Endodermal cell (in vitro differentiated cells): Measurements from ENCODE around the gene SOCS6. TPM values are rescaled to one million over a fixed set of nuclear protein-coding genes. Genes with fewer than 3 reads are reported as not detected.

Source experiments
- DNase-seq: peaks from one replicate; pipeline ENCODE4 v3.0.0-alpha.2; 2017
- H3K27ac ChIP-seq: 2 replicates; pipeline ENCODE4 v1.5.1; 2013; ENCODE audit warnings: mild to moderate bottlenecking, low read depth, low read length, moderate library complexity
- H3K27me3 ChIP-seq: 2 replicates; pipeline ENCODE4 v1.6.1; 2013; ENCODE audit warnings: mild to moderate bottlenecking, low read length, moderate library complexity; ENCODE audit not compliant: insufficient read depth, control insufficient read depth, poor library complexity, severe bottlenecking
- H3K36me3 ChIP-seq: 2 replicates; pipeline ENCODE4 v1.7.0; 2013; ENCODE audit warnings: mild to moderate bottlenecking, low read length, moderate library complexity; ENCODE audit not compliant: control insufficient read depth, insufficient read depth
- H3K4me1 ChIP-seq: one replicate; pipeline ENCODE4 v1.7.0; 2013; ENCODE audit warnings: low read length; ENCODE audit not compliant: control insufficient read depth, insufficient read depth
- H3K4me3 ChIP-seq: 2 replicates; pipeline ENCODE4 v1.5.1; 2013; ENCODE audit warnings: mild to moderate bottlenecking, low read length, moderate library complexity
- H3K9ac ChIP-seq: 2 replicates; pipeline ENCODE4 v1.6.1; 2013; ENCODE audit warnings: mild to moderate bottlenecking, low read length, moderate library complexity; ENCODE audit not compliant: poor library complexity, severe bottlenecking; ENCODE audit errors: extremely low read depth
- H3K9me3 ChIP-seq: 2 replicates; pipeline ENCODE4 v1.6.1; 2013; ENCODE audit warnings: mild to moderate bottlenecking, low read length, moderate library complexity; ENCODE audit not compliant: control insufficient read depth
- H3K27ac Mint-ChIP-seq: 2 replicates; pipeline ENCODE4 v1.8.0; 2020; ENCODE audit warnings: mixed read lengths
- H3K27me3 Mint-ChIP-seq: 2 replicates; pipeline ENCODE4 v1.8.0; 2021; ENCODE audit warnings: mild to moderate bottlenecking, mixed read lengths; ENCODE audit not compliant: insufficient read depth
- H3K36me3 Mint-ChIP-seq: 2 replicates; pipeline ENCODE4 v1.8.0; 2020; ENCODE audit warnings: low read depth, mixed read lengths
- H3K4me1 Mint-ChIP-seq: 2 replicates; pipeline ENCODE4 v1.8.0; 2020; ENCODE audit warnings: mixed read lengths
- H3K4me3 Mint-ChIP-seq: 2 replicates; pipeline ENCODE4 v1.8.0; 2020; ENCODE audit warnings: mild to moderate bottlenecking, moderate library complexity, mixed read lengths
- H3K9me3 Mint-ChIP-seq: 2 replicates; pipeline ENCODE4 v1.8.0; 2020; ENCODE audit warnings: mild to moderate bottlenecking, mixed read lengths
- CTCF ChIP-seq: fragments of 200-600 bp; sonication (generic); conservative IDR thresholded peaks from 2 replicates; pipeline ENCODE4 v1.5.0; 2021; ENCODE audit warnings: antibody characterized with exemption, mild to moderate bottlenecking
- WGBS, 2 experiments: methylation state at CpG; one replicate each; pipeline versions ENCODE4 v1.1.5 to v1.1.7; 2013; ENCODE audit warnings: missing lambda C conversion rate in 2 of 2, mixed read lengths in 1 of 2; ENCODE audit not compliant: insufficient coverage in 1 of 2, insufficient read length in 1 of 2; 5-methylcytosine and 5-hydroxymethylcytosine counted together
- total RNA-seq, 2 donors: library from RNA; stranded (reverse); fragmentation: NEBNext Ultra II Directional in 1 of 2; extraction: Animal tissue kit (Norgen Biotek cat#: 25700) in 1 of 2; gene quantifications; 2 replicates in 1 of 2; 3 replicates in 1 of 2; pipeline ENCODE4 v1.2.1, GENCODE V29; 2021

Gene SOCS6
- total RNA-seq, 2 donors from 2014 or later = 28.2 to 30.0 TPM

DNA sequence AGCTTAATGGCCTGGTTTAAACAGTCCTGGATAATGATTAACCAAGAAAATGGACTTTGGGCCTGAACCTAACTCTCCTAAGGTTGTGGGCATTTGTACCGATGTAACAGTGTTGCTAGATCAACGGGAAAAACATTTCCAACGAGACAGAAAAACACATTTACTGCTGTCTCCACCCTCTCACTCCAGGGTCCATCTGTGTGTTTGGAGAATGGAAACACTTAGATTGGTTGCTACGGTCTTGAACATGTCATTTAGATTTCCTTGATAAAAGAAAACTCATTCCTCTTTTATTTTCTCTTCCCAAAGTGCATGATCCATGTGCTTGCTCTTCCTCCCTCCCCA is 88.0 kb downstream of the SOCS6 start:
- Histone ChIP-seq H3K27me3 (no peaks in the 10 kb centered on the region), H3K27ac (no peak overlapping the region), H3K9ac (no peak overlapping the region), H3K4me1 (peaks cover 16% of the 10 kb centered on the region), H3K4me3 (no peak overlapping the region), H3K9me3 (no peaks in the 10 kb centered on the region), H3K36me3 (no peaks in the 10 kb centered on the region)
- Mint-ChIP-seq H3K36me3 (no peaks in the 10 kb centered on the region), H3K27ac (no peak overlapping the region), H3K27me3 (no peaks in the 10 kb centered on the region), H3K9me3 (peaks cover 3% of the 10 kb centered on the region), H3K4me3 (no peak overlapping the region), H3K4me1 (peaks cover 44% of the 10 kb centered on the region)
- no peak for TF ChIP-seq CTCF
- DNase-seq = no peak
- 91% methylated on average over 4 of the region's 4 CpGs; no CpG with 5 or more reads in 1 of the 2 experiments for WGBS, 2 experiments

DNA sequence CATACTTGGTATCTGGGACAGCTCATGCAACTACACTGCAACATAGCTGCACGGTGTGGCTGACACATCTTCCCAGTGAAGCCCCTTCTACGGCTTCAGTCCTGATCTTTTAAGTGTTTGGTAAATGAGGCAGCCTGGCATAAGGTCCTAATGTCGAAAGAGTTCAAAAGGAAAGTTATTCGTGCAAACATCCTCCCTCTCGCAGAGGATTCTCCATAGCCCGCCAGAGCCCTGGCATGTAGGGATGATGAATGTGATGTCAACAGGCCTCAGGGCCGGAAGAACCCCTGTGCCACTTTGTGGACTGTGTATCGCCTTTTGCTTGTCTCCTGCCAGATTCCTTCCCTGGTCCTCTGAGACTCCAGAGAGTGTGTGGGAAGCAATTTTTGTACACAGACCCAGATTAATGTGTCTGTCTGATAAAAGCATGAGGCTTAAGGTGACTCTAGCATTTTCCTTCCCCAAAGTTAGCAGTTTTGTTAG is 88.5 kb downstream of the SOCS6 start:
- DNase-seq = no peak
- H3K9me3 ChIP-seq = no peaks in the 10 kb centered on the region
- H3K27ac ChIP-seq = no peak overlapping the region
- H3K9me3 Mint-ChIP-seq = peaks cover 3% of the 10 kb centered on the region
- no peaks in the 10 kb centered on the region for H3K27me3 Mint-ChIP-seq
- no peaks in the 10 kb centered on the region for H3K36me3 ChIP-seq
- no peak overlapping the region for H3K9ac ChIP-seq
- H3K4me1 Mint-ChIP-seq = peaks cover 47% of the 10 kb centered on the region
- H3K4me3 Mint-ChIP-seq = no peak overlapping the region
- H3K27me3 ChIP-seq = no peaks in the 10 kb centered on the region
- H3K4me3 ChIP-seq = no peak overlapping the region
- TF ChIP-seq CTCF = no peak
- WGBS, 2 experiments = 90 to 96% methylated on average over 6 to 8 of the region's 8 CpGs
- H3K36me3 Mint-ChIP-seq = no peaks in the 10 kb centered on the region
- peak overlapping the region; percentile 15 for H3K27ac Mint-ChIP-seq
- H3K4me1 ChIP-seq = peaks cover 16% of the 10 kb centered on the region

DNA sequence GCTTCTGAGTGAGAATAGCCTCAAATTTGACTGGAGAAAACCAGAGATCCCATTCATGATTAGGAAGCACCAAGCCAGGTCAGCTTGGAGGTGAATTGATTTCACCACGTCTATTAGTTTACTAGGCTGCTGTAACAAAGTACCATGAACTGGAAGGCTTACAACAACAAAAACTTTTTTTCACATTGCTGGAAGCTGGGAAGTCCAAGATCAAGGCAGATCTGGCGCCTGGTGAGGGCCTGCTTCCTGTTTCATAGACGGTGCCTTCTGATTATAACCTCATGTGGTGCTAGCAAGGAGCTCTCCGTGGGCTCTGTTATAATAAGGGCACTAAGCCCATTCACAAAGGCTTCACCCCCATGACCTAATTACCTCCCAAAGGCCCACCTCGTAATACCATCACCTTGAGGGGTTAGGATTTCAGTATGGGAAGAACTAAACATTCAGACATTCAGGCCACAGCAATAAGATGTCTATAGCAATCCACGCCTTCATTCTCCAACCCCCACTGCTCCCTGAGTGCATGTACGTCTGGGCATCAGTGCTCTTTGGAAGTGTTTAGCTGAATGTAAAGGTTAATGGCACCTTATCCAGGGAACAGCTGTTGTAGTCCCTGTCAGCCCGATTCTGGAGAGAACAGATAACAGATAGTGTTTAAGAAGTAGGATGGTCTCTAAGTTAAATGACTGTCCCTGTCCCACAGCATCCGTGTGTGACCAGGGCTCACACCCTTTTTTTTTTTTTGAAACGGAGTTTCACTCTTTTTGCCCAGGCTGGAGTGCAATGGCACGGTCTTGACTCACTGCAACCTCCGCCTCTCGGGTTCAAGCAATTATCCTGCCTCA is 89.2 kb downstream of the SOCS6 start:
- Mint-ChIP-seq H3K27me3 (no peaks in the 10 kb centered on the region), H3K27ac (no peak overlapping the region), H3K4me3 (no peak overlapping the region), H3K36me3 (no peaks in the 10 kb centered on the region), H3K9me3 (peaks cover 3% of the 10 kb centered on the region), H3K4me1 (peaks cover 43% of the 10 kb centered on the region)
- no peaks in the 10 kb centered on the region for H3K9me3 ChIP-seq
- no peak for TF ChIP-seq CTCF
- no peaks in the 10 kb centered on the region for H3K36me3 ChIP-seq
- no peak overlapping the region for H3K4me3 ChIP-seq
- 88% methylated on average over 7 to 13 of the region's 13 CpGs for WGBS, 2 experiments
- no peak overlapping the region for H3K27ac ChIP-seq
- no peak for DNase-seq
- H3K4me1 ChIP-seq = peaks cover 11% of the 10 kb centered on the region
- H3K27me3 ChIP-seq = no peaks in the 10 kb centered on the region
- H3K9ac ChIP-seq = no peak overlapping the region

Other genes with a start within 250 kb of the SOCS6 start
- gene RTTN, start 83.4 kb upstream of the SOCS6 start, total RNA-seq = 10 to 100 TPM; 22.3 to 35.4 TPM